Measurements from ENCODE around the gene TDRD7.

DNA sequence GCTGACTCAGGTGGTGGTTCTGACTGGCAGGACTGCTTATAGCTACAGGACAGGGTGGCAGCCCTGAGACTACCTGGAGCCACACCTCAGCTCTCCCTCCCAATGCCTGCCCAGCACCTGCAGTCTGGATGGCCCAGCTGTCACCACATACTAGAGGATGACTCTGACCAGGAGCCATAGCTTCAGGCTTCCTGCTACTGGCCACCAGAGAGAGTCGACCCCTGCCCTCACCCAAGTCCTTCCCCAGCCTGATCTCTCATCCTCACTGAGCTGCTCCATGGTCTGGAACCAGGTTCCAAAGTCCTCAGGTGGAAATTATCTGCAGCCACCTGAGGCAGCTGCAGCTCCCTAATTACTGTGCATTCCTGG is 25.6 kb upstream of the TDRD7 start:
- TF ChIP-seq, protein P1, sequence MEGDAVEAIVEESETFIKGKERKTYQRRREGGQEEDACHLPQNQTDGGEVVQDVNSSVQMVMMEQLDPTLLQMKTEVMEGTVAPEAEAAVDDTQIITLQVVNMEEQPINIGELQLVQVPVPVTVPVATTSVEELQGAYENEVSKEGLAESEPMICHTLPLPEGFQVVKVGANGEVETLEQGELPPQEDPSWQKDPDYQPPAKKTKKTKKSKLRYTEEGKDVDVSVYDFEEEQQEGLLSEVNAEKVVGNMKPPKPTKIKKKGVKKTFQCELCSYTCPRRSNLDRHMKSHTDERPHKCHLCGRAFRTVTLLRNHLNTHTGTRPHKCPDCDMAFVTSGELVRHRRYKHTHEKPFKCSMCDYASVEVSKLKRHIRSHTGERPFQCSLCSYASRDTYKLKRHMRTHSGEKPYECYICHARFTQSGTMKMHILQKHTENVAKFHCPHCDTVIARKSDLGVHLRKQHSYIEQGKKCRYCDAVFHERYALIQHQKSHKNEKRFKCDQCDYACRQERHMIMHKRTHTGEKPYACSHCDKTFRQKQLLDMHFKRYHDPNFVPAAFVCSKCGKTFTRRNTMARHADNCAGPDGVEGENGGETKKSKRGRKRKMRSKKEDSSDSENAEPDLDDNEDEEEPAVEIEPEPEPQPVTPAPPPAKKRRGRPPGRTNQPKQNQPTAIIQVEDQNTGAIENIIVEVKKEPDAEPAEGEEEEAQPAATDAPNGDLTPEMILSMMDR (IDR thresholded peaks at IDR 0.05; ENCODE audit: low read depth, low read length): no peak
- TF ChIP-seq POLR2A (IDR thresholded peaks at IDR 0.05; ENCODE audit: extremely low read depth, insufficient read length): no peak

Data from NB4 (cell line).